HL-60 (cell line): ENCODE results near the gene ANKRD1.

Experiments used
- REST ChIP-seq: IDR thresholded peaks from 2 replicates; pipeline ENCODE4 v1.6.1; 2012; ENCODE audit warnings: low read depth; ENCODE audit not compliant: insufficient replicate concordance
- TF ChIP-seq, protein P1 (sequence below): IDR thresholded peaks from one replicate; pipeline ENCODE4 v1.5.1; 2011; ENCODE audit warnings: low read length, control low read depth, inconsistent platforms; ENCODE audit not compliant: insufficient read depth

- TF ChIP-seq, protein P1, sequence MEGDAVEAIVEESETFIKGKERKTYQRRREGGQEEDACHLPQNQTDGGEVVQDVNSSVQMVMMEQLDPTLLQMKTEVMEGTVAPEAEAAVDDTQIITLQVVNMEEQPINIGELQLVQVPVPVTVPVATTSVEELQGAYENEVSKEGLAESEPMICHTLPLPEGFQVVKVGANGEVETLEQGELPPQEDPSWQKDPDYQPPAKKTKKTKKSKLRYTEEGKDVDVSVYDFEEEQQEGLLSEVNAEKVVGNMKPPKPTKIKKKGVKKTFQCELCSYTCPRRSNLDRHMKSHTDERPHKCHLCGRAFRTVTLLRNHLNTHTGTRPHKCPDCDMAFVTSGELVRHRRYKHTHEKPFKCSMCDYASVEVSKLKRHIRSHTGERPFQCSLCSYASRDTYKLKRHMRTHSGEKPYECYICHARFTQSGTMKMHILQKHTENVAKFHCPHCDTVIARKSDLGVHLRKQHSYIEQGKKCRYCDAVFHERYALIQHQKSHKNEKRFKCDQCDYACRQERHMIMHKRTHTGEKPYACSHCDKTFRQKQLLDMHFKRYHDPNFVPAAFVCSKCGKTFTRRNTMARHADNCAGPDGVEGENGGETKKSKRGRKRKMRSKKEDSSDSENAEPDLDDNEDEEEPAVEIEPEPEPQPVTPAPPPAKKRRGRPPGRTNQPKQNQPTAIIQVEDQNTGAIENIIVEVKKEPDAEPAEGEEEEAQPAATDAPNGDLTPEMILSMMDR = no peak
- no peak for TF ChIP-seq REST
Observed at GRCh38 chr10:90936276-90936659, 15.4 kb upstream of the ANKRD1 start.
